ENCODE data around the gene TNFRSF8. TPM values are rescaled to one million over a fixed set of nuclear protein-coding genes. Genes with fewer than 3 reads are reported as not detected.
A peak's percentile ranks its signal among the peaks of the same experiment; 100 is the strongest.

The TNFRSF8 gene
- total and polyA plus RNA-seq, 9 of the 15 experiments (the other 6 are each of a cell fraction or from before 2014, with no cell fraction given): 3.5 to 38.4 (median 17.1) TPM

DNA sequence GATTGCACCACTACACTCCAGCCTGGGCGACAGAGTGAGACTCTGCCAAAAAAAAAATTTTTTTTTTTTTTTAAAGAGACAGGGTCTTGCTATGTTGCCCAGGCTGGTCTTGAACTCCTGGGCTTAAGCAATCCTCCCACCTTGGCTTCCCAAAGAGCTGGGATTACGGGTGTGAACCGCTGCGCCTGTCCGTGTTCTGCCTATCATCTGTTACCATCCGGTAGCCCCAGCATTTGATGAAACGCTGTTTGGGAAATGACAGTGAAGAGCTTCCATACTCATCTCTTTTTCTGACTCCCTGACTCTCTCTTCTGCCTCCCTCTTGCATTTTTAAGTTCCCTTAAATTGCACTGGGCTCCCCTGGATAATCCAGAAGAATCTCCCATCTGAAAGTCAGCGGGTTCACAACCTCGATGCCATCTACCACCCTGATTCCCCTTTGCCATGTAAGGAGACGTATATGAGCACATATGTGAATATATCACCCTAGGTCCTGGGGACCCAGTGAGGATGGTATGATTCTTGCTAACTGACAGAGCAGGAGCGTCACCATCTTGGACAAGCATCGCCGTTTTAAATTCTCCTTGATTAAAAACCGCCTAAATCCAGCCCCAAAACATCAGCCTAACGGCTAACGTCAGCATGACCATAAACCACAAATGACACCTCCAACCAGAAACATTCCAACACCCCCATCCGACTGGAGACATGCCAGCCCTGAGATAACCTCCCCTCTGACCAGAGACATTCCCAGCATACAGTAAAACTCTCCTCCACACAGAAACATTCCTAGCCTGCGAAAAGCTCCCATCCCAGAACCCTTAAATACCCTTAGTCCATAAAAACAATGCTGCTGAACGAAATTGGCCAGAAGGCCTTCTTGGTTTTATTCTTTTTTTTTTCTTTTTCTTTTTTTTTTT is 12.4 kb downstream of the TNFRSF8 start (continued):
- TF ChIP-seq, protein P1, sequence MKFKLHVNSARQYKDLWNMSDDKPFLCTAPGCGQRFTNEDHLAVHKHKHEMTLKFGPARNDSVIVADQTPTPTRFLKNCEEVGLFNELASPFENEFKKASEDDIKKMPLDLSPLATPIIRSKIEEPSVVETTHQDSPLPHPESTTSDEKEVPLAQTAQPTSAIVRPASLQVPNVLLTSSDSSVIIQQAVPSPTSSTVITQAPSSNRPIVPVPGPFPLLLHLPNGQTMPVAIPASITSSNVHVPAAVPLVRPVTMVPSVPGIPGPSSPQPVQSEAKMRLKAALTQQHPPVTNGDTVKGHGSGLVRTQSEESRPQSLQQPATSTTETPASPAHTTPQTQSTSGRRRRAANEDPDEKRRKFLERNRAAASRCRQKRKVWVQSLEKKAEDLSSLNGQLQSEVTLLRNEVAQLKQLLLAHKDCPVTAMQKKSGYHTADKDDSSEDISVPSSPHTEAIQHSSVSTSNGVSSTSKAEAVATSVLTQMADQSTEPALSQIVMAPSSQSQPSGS (CRISPR knock-in tag; IDR thresholded peaks at IDR 0.05): no peak
- TF ChIP-seq RBBP5 (IDR thresholded peaks at IDR 0.05; ENCODE audit: borderline replicate concordance, insufficient read depth, low read length, poor library complexity, severe bottlenecking) (no peak), RFX7 (CRISPR knock-in tag; IDR thresholded peaks at IDR 0.05) (peak; percentile 93), IFI16 (CRISPR knock-in tag; IDR thresholded peaks at IDR 0.05) (peak; percentile 93), FIP1L1 (IDR thresholded peaks at IDR 0.05; ENCODE audit: low read depth, low read length, poor library complexity, severe bottlenecking) (no peak), OTX1 (CRISPR knock-in tag; IDR thresholded peaks at IDR 0.05) (peak; percentile 98), ZBTB7A (IDR thresholded peaks at IDR 0.05; ENCODE audit: borderline replicate concordance, control insufficient read depth, low read depth, low read length) (no peak), CBX8 (IDR thresholded peaks at IDR 0.05; ENCODE audit: borderline replicate concordance, extremely low read depth, low read depth, low read length, poor library complexity, severe bottlenecking) (no peak), NFXL1 (CRISPR knock-in tag; IDR thresholded peaks at IDR 0.05) (peak; percentile 98), ZNF551 (CRISPR knock-in tag; IDR thresholded peaks at IDR 0.05) (0 out of 2 replicates have a peak, but pooled peaks have one; percentile 45), COPS2 (conservative IDR thresholded peaks at IDR 0.05) (no peak), KAT2B (IDR thresholded peaks at IDR 0.05; ENCODE audit: low read depth, low read length) (no peak), HDAC2 (IDR thresholded peaks at IDR 0.05) (peak; percentile 92)
- TF ChIP-seq, protein P2, sequence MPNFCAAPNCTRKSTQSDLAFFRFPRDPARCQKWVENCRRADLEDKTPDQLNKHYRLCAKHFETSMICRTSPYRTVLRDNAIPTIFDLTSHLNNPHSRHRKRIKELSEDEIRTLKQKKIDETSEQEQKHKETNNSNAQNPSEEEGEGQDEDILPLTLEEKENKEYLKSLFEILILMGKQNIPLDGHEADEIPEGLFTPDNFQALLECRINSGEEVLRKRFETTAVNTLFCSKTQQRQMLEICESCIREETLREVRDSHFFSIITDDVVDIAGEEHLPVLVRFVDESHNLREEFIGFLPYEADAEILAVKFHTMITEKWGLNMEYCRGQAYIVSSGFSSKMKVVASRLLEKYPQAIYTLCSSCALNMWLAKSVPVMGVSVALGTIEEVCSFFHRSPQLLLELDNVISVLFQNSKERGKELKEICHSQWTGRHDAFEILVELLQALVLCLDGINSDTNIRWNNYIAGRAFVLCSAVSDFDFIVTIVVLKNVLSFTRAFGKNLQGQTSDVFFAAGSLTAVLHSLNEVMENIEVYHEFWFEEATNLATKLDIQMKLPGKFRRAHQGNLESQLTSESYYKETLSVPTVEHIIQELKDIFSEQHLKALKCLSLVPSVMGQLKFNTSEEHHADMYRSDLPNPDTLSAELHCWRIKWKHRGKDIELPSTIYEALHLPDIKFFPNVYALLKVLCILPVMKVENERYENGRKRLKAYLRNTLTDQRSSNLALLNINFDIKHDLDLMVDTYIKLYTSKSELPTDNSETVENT (CRISPR knock-in tag; IDR thresholded peaks at IDR 0.05): no peak
- TF ChIP-seq, protein P3, sequence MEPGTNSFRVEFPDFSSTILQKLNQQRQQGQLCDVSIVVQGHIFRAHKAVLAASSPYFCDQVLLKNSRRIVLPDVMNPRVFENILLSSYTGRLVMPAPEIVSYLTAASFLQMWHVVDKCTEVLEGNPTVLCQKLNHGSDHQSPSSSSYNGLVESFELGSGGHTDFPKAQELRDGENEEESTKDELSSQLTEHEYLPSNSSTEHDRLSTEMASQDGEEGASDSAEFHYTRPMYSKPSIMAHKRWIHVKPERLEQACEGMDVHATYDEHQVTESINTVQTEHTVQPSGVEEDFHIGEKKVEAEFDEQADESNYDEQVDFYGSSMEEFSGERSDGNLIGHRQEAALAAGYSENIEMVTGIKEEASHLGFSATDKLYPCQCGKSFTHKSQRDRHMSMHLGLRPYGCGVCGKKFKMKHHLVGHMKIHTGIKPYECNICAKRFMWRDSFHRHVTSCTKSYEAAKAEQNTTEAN (CRISPR knock-in tag; IDR thresholded peaks at IDR 0.05): no peak
- TF ChIP-seq, protein P4, sequence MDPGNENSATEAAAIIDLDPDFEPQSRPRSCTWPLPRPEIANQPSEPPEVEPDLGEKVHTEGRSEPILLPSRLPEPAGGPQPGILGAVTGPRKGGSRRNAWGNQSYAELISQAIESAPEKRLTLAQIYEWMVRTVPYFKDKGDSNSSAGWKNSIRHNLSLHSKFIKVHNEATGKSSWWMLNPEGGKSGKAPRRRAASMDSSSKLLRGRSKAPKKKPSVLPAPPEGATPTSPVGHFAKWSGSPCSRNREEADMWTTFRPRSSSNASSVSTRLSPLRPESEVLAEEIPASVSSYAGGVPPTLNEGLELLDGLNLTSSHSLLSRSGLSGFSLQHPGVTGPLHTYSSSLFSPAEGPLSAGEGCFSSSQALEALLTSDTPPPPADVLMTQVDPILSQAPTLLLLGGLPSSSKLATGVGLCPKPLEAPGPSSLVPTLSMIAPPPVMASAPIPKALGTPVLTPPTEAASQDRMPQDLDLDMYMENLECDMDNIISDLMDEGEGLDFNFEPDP (CRISPR knock-in tag; IDR thresholded peaks at IDR 0.05): peak; percentile 94
- TF ChIP-seq, protein P5, sequence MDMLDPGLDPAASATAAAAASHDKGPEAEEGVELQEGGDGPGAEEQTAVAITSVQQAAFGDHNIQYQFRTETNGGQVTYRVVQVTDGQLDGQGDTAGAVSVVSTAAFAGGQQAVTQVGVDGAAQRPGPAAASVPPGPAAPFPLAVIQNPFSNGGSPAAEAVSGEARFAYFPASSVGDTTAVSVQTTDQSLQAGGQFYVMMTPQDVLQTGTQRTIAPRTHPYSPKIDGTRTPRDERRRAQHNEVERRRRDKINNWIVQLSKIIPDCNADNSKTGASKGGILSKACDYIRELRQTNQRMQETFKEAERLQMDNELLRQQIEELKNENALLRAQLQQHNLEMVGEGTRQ (CRISPR knock-in tag; IDR thresholded peaks at IDR 0.05): no peak
